Neural progenitor cell (in vitro differentiated cells): ENCODE measurements around the gene SLC47A2. TPM values are rescaled to one million over a fixed set of nuclear protein-coding genes. Genes with fewer than 3 reads are reported as not detected.

Source experiments
- DNase-seq: peaks from one replicate; pipeline ENCODE4 v3.0.0-alpha.2; 2016; ENCODE audit warnings: low spot score
- H2AFZ ChIP-seq: fragments of 200-600 bp; sonication (generic); replicated peaks from 2 replicates; pipeline ENCODE4 v1.6.1; 2016; ENCODE audit warnings: antibody characterized with exemption
- H3F3A ChIP-seq: fragments of 200-600 bp; sonication (generic); 2 replicates; pipeline ENCODE4 v1.6.1; 2016; ENCODE audit warnings: antibody characterized with exemption, low read depth
- H3K27ac ChIP-seq: fragments of 200-600 bp; sonication (generic); 2 replicates; pipeline ENCODE4 v1.5.1; 2016; ENCODE audit warnings: mild to moderate bottlenecking
- H3K27me3 ChIP-seq: fragments of 200-600 bp; sonication (generic); 2 replicates; pipeline ENCODE4 v1.6.1; 2016; ENCODE audit warnings: mild to moderate bottlenecking, moderate library complexity
- H3K36me3 ChIP-seq: fragments of 200-600 bp; sonication (generic); 2 replicates; pipeline ENCODE4 v1.5.1; 2016
- H3K4me1 ChIP-seq: fragments of 200-600 bp; sonication (generic); 2 replicates; pipeline ENCODE4 v1.6.1; 2016; ENCODE audit warnings: mixed run types
- H3K4me2 ChIP-seq: fragments of 200-600 bp; sonication (generic); 2 replicates; pipeline ENCODE4 v1.6.1; 2016
- H3K4me3 ChIP-seq: fragments of 200-600 bp; sonication (generic); 2 replicates; pipeline ENCODE4 v1.5.1; 2016
- H3K79me2 ChIP-seq: fragments of 200-600 bp; sonication (generic); 2 replicates; pipeline ENCODE4 v1.6.1; 2016; ENCODE audit warnings: low read depth
- H3K9ac ChIP-seq: fragments of 200-600 bp; sonication (generic); 2 replicates; pipeline ENCODE4 v1.6.1; 2016
- H3K9me3 ChIP-seq: fragments of 200-600 bp; sonication (generic); 2 replicates; pipeline ENCODE4 v1.5.1; 2016; ENCODE audit warnings: low read depth
- H4K20me1 ChIP-seq: fragments of 200-600 bp; sonication (generic); 2 replicates; pipeline ENCODE4 v1.6.1; 2016; ENCODE audit warnings: low read depth
- H3K27ac Mint-ChIP-seq: 3 replicates; pipeline ENCODE4 v1.8.0; 2021; ENCODE audit warnings: mixed read lengths
- H3K27me3 Mint-ChIP-seq: 2 replicates; pipeline ENCODE4 v1.8.0; 2022; ENCODE audit warnings: low read depth, mild to moderate bottlenecking, inconsistent platforms, moderate library complexity, mixed read lengths; ENCODE audit not compliant: insufficient read depth
- H3K36me3 Mint-ChIP-seq: 3 replicates; pipeline ENCODE4 v1.8.0; 2021; ENCODE audit warnings: mixed read lengths
- H3K4me1 Mint-ChIP-seq: 3 replicates; pipeline ENCODE4 v1.8.0; 2021; ENCODE audit warnings: mixed read lengths
- H3K4me3 Mint-ChIP-seq: 3 replicates; pipeline ENCODE4 v1.8.0; 2021; ENCODE audit warnings: mild to moderate bottlenecking, moderate library complexity, mixed read lengths
- H3K9me3 Mint-ChIP-seq: 3 replicates; pipeline ENCODE4 v1.8.0; 2020; ENCODE audit warnings: mixed read lengths
- EZH2 ChIP-seq: fragments of 200-600 bp; sonication (generic); IDR thresholded peaks from 2 replicates; pipeline ENCODE4 v1.6.1; 2017; ENCODE audit warnings: antibody characterized with exemption, mild to moderate bottlenecking, moderate library complexity
- EZH2phosphoT487 ChIP-seq: fragments of 200-600 bp; sonication (generic); IDR thresholded peaks from 2 replicates; pipeline ENCODE4 v1.6.1; 2017; ENCODE audit warnings: antibody characterized with exemption
- total RNA-seq: library from RNA; depleted of rRNA; stranded (reverse); fragments of >200 nt; gene quantifications from 2 replicates; pipeline ENCODE4 v1.2.3, GENCODE V29; 2015; ENCODE audit warnings: low replicate concordance
- TF ChIP-seq, protein P1 (sequence below): fragments of 200-600 bp; sonication (generic); IDR thresholded peaks from 2 replicates; pipeline ENCODE4 v1.5.1; 2017; ENCODE audit warnings: antibody characterized with exemption, mild to moderate bottlenecking

SLC47A2 gene
- total RNA-seq, 1 donor from 2014 or later: 0.39 TPM

DNA sequence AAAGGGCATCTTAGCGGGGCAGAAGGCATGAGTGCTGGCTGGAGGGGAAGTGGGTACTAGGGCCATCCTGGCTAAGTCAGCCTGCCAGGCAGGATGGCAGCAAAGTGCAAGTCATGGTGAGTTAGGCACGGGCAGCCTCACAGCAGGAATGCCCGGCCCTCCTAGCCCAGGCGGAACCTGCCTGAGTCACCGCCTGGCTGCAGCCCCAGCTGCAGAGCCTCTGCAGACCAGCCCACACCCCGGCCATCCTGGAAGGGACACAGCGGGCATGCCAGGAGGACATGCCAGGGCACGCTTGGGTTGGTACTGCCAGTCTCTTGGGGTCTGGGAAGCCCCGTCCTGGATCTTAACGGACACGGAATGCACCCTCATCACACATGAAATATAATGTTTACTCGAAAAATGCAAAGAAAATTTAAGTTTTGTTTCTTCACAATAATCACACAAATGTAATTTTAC lies 36.7 kb upstream of the SLC47A2 start:
- Mint-ChIP-seq H3K4me3 (no peak overlapping the region), H3K27ac (no peak overlapping the region), H3K27me3 (peaks cover 18% of the 10 kb centered on the region), H3K4me1 (peaks cover 3% of the 10 kb centered on the region), H3K9me3 (peaks cover 3% of the 10 kb centered on the region), H3K36me3 (no peaks in the 10 kb centered on the region)
- Histone ChIP-seq H3K4me2 (no peak overlapping the region), H3K9me3 (no peaks in the 10 kb centered on the region), H3K36me3 (no peaks in the 10 kb centered on the region), H3K79me2 (no peaks in the 10 kb centered on the region), H2AFZ (no peak overlapping the region), H3K27ac (no peak overlapping the region), H3K4me1 (peaks cover 5% of the 10 kb centered on the region), H3K4me3 (no peak overlapping the region), H4K20me1 (no peaks in the 10 kb centered on the region), H3K9ac (no peak overlapping the region), H3F3A (no peaks in the 10 kb centered on the region), H3K27me3 (no peaks in the 10 kb centered on the region)
- no peak for DNase-seq
- TF ChIP-seq EZH2phosphoT487 (no peak), EZH2 (no peak)
- TF ChIP-seq, protein P1, sequence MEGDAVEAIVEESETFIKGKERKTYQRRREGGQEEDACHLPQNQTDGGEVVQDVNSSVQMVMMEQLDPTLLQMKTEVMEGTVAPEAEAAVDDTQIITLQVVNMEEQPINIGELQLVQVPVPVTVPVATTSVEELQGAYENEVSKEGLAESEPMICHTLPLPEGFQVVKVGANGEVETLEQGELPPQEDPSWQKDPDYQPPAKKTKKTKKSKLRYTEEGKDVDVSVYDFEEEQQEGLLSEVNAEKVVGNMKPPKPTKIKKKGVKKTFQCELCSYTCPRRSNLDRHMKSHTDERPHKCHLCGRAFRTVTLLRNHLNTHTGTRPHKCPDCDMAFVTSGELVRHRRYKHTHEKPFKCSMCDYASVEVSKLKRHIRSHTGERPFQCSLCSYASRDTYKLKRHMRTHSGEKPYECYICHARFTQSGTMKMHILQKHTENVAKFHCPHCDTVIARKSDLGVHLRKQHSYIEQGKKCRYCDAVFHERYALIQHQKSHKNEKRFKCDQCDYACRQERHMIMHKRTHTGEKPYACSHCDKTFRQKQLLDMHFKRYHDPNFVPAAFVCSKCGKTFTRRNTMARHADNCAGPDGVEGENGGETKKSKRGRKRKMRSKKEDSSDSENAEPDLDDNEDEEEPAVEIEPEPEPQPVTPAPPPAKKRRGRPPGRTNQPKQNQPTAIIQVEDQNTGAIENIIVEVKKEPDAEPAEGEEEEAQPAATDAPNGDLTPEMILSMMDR: no peak

DNA sequence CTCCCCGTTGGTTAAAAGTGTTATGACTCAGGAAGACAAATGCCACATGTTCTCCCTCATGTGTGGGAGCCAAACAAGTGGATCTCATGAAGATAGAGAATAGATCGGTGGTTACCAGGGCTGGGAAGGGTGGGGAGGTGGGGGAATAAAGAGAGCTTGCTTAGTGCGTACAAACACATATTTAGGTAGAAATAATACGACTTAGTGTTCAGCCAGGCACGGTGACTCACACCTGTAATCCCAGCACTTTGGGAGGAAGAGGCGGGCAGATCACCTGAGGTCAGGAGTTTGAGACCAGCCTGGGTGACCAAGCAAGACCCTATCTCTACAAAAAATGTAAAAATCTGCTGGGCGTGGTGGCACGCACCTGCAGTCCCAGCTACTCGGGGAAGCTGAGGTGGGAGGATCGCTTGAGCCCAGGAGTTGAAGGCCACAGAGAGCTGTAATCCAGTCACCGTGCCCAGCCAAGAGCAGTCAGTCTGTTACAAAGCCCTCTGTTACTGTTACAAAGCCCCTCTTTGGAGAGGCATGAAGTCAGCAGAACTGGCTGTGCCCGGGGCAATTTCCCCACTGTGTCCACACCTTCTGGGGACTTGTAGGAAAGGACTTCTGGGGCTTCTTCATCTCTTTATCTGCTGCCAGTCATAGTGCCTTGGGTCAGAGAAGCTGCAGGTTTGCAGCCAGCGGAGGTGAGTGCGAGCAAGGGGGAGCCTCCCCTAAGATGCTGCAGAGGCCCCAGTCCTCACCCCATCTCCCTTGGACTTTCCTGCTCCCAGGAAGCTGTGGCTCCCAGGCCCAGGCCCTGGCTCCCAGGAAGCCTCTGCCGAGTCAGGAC lies 36.0 kb upstream of the SLC47A2 start:
- peaks cover 3% of the 10 kb centered on the region for H3K9me3 Mint-ChIP-seq
- Histone ChIP-seq H3K9ac (no peak overlapping the region), H2AFZ (no peak overlapping the region), H3K79me2 (no peaks in the 10 kb centered on the region), H3K4me3 (no peak overlapping the region), H3F3A (no peaks in the 10 kb centered on the region), H3K9me3 (no peaks in the 10 kb centered on the region), H3K4me1 (peaks cover 5% of the 10 kb centered on the region), H3K4me2 (no peak overlapping the region), H3K27me3 (no peaks in the 10 kb centered on the region), H4K20me1 (no peaks in the 10 kb centered on the region), H3K36me3 (no peaks in the 10 kb centered on the region), H3K27ac (no peak overlapping the region)
- TF ChIP-seq EZH2 (no peak), EZH2phosphoT487 (no peak)
- TF ChIP-seq, protein P1: no peak
- no peaks in the 10 kb centered on the region for H3K36me3 Mint-ChIP-seq
- no peak overlapping the region for H3K4me3 Mint-ChIP-seq
- peaks cover 18% of the 10 kb centered on the region for H3K27me3 Mint-ChIP-seq
- H3K27ac Mint-ChIP-seq: no peak overlapping the region
- no peak for DNase-seq
- peaks cover 3% of the 10 kb centered on the region for H3K4me1 Mint-ChIP-seq

DNA sequence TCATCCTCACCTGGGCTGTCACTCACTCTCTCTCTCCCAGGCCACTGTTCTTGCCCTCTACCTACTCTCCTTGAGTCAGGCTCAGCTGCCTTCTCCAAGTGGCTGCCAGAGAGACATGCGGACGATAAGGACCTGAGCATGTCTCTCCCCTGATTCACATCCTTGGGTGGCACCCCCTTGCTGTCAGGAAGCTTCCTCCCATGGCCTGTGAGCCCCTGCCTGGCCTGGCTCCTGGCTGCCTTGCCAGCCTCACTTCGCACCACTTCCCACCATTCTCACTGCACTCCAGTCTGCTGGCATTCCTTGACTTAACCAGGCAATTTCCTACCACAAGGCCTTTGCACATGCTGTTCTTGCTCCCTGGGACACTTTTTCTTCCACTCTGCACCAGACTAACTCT lies 34.5 kb upstream of the SLC47A2 start:
- TF ChIP-seq EZH2phosphoT487: no peak
- no peak for TF ChIP-seq EZH2
- TF ChIP-seq, protein P1: no peak
- Mint-ChIP-seq H3K4me3 (no peak overlapping the region), H3K27ac (no peak overlapping the region), H3K9me3 (peaks cover 3% of the 10 kb centered on the region), H3K36me3 (no peaks in the 10 kb centered on the region), H3K27me3 (peaks cover 22% of the 10 kb centered on the region), H3K4me1 (peaks cover 4% of the 10 kb centered on the region)
- Histone ChIP-seq H4K20me1 (no peaks in the 10 kb centered on the region), H3K27me3 (no peaks in the 10 kb centered on the region), H2AFZ (no peak overlapping the region), H3K36me3 (no peaks in the 10 kb centered on the region), H3K9me3 (no peaks in the 10 kb centered on the region), H3K27ac (no peak overlapping the region), H3K79me2 (no peaks in the 10 kb centered on the region), H3K9ac (no peak overlapping the region), H3K4me1 (peaks cover 5% of the 10 kb centered on the region), H3F3A (peaks cover 4% of the 10 kb centered on the region), H3K4me2 (no peak overlapping the region), H3K4me3 (no peak overlapping the region)
- DNase-seq: no peak
